Bronchial epithelial cell (primary cell): ENCODE measurements around the gene CSRP1. TPM values are rescaled to one million over a fixed set of nuclear protein-coding genes. Genes with fewer than 3 reads are reported as not detected.

Source experiments
- DNase-seq: peaks from one replicate; pipeline ENCODE4 v3.0.0-alpha.2; 2010; ENCODE audit warnings: low read depth
- FAIRE-seq: peaks from 2 replicates; lab custom pipeline; 2011; peaks lifted over from hg19 to GRCh38; lab: Jason Lieb, UNC
- H3K27me3 ChIP-seq: 2 replicates; pipeline ENCODE4 v1.5.1; 2011; ENCODE audit warnings: low read length; ENCODE audit not compliant: control insufficient read depth, insufficient read depth
- H3K36me3 ChIP-seq: 2 replicates; pipeline ENCODE4 v1.5.1; 2011; ENCODE audit warnings: low read length; ENCODE audit not compliant: control insufficient read depth, insufficient read depth
- H3K4me3 ChIP-seq: 2 replicates; pipeline ENCODE4 v1.5.1; 2011; ENCODE audit warnings: mild to moderate bottlenecking, low read depth, low read length, control low read depth
- total RNA-seq: library from RNA; depleted of rRNA; stranded (reverse); fragments of >200 nt; gene quantifications from 2 replicates; pipeline ENCODE4 v1.2.1, GENCODE V29; 2014
- TF ChIP-seq, protein P1 (sequence below): IDR thresholded peaks from 2 replicates; pipeline ENCODE4 v1.5.1; 2011; ENCODE audit warnings: mild to moderate bottlenecking, moderate library complexity, low read length, control low read depth, inconsistent platforms; ENCODE audit not compliant: insufficient read depth, severe bottlenecking

The CSRP1 gene
- total RNA-seq, 1 donor from 2014 or later, result 257 TPM

- FAIRE-seq, result no peak
- Histone ChIP-seq H3K4me3 (no peak overlapping the region), H3K36me3 (no peaks in the 10 kb centered on the region), H3K27me3 (peaks cover 3% of the 10 kb centered on the region)
- TF ChIP-seq, protein P1, sequence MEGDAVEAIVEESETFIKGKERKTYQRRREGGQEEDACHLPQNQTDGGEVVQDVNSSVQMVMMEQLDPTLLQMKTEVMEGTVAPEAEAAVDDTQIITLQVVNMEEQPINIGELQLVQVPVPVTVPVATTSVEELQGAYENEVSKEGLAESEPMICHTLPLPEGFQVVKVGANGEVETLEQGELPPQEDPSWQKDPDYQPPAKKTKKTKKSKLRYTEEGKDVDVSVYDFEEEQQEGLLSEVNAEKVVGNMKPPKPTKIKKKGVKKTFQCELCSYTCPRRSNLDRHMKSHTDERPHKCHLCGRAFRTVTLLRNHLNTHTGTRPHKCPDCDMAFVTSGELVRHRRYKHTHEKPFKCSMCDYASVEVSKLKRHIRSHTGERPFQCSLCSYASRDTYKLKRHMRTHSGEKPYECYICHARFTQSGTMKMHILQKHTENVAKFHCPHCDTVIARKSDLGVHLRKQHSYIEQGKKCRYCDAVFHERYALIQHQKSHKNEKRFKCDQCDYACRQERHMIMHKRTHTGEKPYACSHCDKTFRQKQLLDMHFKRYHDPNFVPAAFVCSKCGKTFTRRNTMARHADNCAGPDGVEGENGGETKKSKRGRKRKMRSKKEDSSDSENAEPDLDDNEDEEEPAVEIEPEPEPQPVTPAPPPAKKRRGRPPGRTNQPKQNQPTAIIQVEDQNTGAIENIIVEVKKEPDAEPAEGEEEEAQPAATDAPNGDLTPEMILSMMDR, result no peak
- DNase-seq, result no peak
These were observed 29.0 kb upstream of the CSRP1 start for GRCh38 chr1:201535919-201536245.

- DNase-seq, result peak; percentile 49
- TF ChIP-seq, protein P1, result no peak
- Histone ChIP-seq H3K36me3 (no peaks in the 10 kb centered on the region), H3K27me3 (peaks cover 3% of the 10 kb centered on the region), H3K4me3 (no peak overlapping the region)
- no peak for FAIRE-seq
These were observed 28.4 kb upstream of the CSRP1 start for GRCh38 chr1:201535046-201535918.

DNA sequence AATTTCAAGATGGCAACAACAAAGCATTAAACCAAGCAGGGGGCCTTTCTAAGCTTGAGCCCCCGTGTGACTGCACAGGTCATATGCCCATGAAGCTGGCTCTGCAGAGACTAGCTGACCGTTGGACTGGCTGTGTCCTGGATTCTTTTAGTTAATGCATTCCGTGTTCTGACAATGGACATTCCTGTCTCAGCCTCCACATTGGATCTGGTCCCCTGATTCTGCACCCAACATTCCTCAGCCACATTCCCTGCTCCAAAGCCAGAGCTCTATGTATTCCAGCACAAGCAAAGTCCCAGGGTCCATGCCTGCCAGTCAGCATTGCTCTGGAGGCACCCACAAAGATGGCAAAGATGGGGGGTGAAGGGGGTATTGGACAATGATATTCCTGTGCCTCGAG, 26.9 kb upstream of the CSRP1 start:
- H3K27me3 ChIP-seq, result no peaks in the 10 kb centered on the region
- DNase-seq (no peak), FAIRE-seq (no peak)
- TF ChIP-seq, protein P1, result no peak
- no peak overlapping the region for H3K4me3 ChIP-seq
- H3K36me3 ChIP-seq, result no peaks in the 10 kb centered on the region

GRCh38 chr1:201531551-201532425, 24.9 kb upstream of the CSRP1 start:
- Histone ChIP-seq H3K36me3 (no peaks in the 10 kb centered on the region), H3K4me3 (no peak overlapping the region), H3K27me3 (no peaks in the 10 kb centered on the region)
- DNase-seq, result no peak
- FAIRE-seq, result no peak
- TF ChIP-seq, protein P1, result no peak

GRCh38 chr1:201530741-201531531, 24.0 kb upstream of the CSRP1 start:
- H3K36me3 ChIP-seq, result no peaks in the 10 kb centered on the region
- H3K27me3 ChIP-seq, result no peaks in the 10 kb centered on the region
- TF ChIP-seq, protein P1, result peak; percentile 87
- FAIRE-seq (no peak), DNase-seq (peak; percentile 54)
- H3K4me3 ChIP-seq, result no peak overlapping the region
